Progenitor cell of endocrine pancreas (in vitro differentiated cells): ENCODE data around the gene ABCC1. TPM values are rescaled to one million over a fixed set of nuclear protein-coding genes. Genes with fewer than 3 reads are reported as not detected.

Source experiments
- DNase-seq: peaks from one replicate; pipeline ENCODE4 v3.0.0; 2021; ENCODE audit warnings: low spot score; ENCODE audit not compliant: unreplicated experiment
- H3K27ac Mint-ChIP-seq: 2 replicates; pipeline ENCODE4 v1.8.0; 2021; ENCODE audit warnings: mild to moderate bottlenecking, moderate library complexity, mixed read lengths
- H3K27me3 Mint-ChIP-seq: 2 replicates; pipeline ENCODE4 v1.8.0; 2021; ENCODE audit warnings: mixed read lengths
- H3K36me3 Mint-ChIP-seq: 2 replicates; pipeline ENCODE4 v1.8.0; 2022; ENCODE audit warnings: mixed read lengths; ENCODE audit not compliant: insufficient read depth
- H3K4me1 Mint-ChIP-seq: 2 replicates; pipeline ENCODE4 v1.8.0; 2021; ENCODE audit warnings: low read depth, mixed read lengths
- H3K4me3 Mint-ChIP-seq: 2 replicates; pipeline ENCODE4 v1.8.0; 2021; ENCODE audit warnings: low read depth, mild to moderate bottlenecking, moderate library complexity, mixed read lengths
- H3K9me3 Mint-ChIP-seq: 2 replicates; pipeline ENCODE4 v1.8.0; 2021; ENCODE audit warnings: low read depth, mixed read lengths
- total RNA-seq: library from RNA; stranded (reverse); gene quantifications from 2 replicates; pipeline ENCODE4 v1.2.1, GENCODE V29; 2021
- TF ChIP-seq, protein P1 (sequence below): fragments of 200-600 bp; sonication (generic); IDR thresholded peaks from one replicate; pipeline ENCODE4 v1.5.0; 2021; ENCODE audit warnings: antibody characterized with exemption, mild to moderate bottlenecking; ENCODE audit not compliant: unreplicated experiment

ABCC1 gene
- total RNA-seq, 1 donor from 2014 or later: 47.2 TPM

GRCh38 chr16:15958703-15959348 lies 9.4 kb downstream of the ABCC1 start:
- H3K4me1 Mint-ChIP-seq: no peaks in the 10 kb centered on the region
- H3K27ac Mint-ChIP-seq: peak overlapping the region; percentile 33
- TF ChIP-seq, protein P1, sequence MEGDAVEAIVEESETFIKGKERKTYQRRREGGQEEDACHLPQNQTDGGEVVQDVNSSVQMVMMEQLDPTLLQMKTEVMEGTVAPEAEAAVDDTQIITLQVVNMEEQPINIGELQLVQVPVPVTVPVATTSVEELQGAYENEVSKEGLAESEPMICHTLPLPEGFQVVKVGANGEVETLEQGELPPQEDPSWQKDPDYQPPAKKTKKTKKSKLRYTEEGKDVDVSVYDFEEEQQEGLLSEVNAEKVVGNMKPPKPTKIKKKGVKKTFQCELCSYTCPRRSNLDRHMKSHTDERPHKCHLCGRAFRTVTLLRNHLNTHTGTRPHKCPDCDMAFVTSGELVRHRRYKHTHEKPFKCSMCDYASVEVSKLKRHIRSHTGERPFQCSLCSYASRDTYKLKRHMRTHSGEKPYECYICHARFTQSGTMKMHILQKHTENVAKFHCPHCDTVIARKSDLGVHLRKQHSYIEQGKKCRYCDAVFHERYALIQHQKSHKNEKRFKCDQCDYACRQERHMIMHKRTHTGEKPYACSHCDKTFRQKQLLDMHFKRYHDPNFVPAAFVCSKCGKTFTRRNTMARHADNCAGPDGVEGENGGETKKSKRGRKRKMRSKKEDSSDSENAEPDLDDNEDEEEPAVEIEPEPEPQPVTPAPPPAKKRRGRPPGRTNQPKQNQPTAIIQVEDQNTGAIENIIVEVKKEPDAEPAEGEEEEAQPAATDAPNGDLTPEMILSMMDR: no peak
- H3K4me3 Mint-ChIP-seq: no peak overlapping the region
- H3K9me3 Mint-ChIP-seq: peaks cover 11% of the 10 kb centered on the region
- DNase-seq: no peak
- no peaks in the 10 kb centered on the region for H3K27me3 Mint-ChIP-seq
- peaks cover 8% of the 10 kb centered on the region for H3K36me3 Mint-ChIP-seq

DNA sequence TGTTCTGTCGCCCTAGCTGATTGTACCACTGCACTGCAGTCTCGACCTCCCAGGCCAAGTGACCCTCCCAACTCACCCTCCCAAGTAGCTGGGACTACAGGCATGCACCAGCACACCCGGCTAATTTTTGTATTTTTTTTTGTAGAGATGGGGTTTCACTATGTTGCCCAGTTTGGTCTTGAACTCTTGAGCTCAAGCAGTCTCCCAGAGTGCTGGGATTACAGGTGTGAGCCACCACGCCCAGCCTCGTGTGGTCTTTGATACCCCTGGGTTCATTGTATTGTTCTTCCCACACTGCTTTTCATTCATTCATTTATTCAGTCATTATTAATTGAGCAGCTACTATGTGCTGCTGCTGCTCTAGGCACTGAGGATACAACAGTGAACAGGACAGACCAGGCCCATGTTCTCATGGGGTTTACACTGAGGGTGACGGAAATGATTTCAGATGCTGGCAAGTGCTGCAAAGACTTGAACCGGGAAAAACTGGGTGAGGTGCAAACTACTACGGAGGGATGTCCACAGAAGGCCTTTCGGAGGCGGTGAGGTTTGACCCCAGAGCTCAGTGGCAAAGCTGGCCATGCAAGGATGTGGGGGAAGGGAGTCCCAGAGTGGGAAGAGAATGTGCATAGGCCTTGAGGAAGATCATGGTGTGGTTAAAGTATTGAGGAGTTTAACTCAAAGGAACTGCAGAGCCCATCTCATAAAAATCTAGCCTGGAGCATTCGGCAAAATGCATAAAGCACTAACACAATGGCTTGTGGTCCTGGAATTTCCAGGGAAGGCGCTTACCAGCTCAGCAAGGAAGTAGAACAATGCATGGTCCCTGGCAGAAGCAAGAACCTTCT lies 10.9 kb downstream of the ABCC1 start:
- Mint-ChIP-seq H3K27ac (no peak overlapping the region), H3K36me3 (peaks cover 8% of the 10 kb centered on the region)

GRCh38 chr16:15961060-15961511 lies 11.7 kb downstream of the ABCC1 start:
- Mint-ChIP-seq H3K36me3 (peaks cover 8% of the 10 kb centered on the region), H3K27ac (no peak overlapping the region), H3K4me1 (peaks cover 2% of the 10 kb centered on the region), H3K9me3 (peaks cover 11% of the 10 kb centered on the region), H3K4me3 (no peak overlapping the region), H3K27me3 (no peaks in the 10 kb centered on the region)
- no peak for DNase-seq
- TF ChIP-seq, protein P1: no peak

More for the DNA sequence above, 10.9 kb downstream of the ABCC1 start:
- Mint-ChIP-seq H3K4me3 (no peak overlapping the region), H3K27me3 (no peaks in the 10 kb centered on the region), H3K4me1 (no peaks in the 10 kb centered on the region), H3K9me3 (peaks cover 11% of the 10 kb centered on the region)
- DNase-seq: no peak
- TF ChIP-seq, protein P1: no peak

DNA sequence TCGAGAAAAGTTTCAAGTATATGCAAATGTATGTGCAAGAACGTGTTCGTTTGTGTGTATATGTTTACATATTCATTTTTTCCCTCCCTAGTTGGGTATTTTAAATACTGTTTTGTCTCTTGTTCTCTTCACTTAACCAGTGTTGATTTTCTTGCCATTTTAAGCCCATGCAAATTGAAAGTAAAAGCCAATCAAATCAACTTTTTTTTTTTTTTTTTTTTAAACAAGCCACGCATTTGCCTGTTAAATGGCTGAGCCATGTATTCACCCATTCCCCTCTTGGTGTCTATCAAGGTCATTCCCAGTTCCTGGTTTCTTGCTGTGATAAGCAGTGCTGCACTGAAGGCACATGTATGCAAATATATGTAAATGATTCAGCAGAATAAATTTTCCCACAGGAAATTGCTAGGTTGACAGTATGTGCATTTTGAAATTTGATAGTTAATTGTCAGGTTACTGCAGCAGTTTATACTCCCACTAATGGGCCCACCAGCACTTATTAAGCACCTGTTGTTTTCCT lies 12.2 kb downstream of the ABCC1 start:
- peaks cover 11% of the 10 kb centered on the region for H3K9me3 Mint-ChIP-seq
- H3K4me1 Mint-ChIP-seq: peaks cover 2% of the 10 kb centered on the region
- no peak overlapping the region for H3K27ac Mint-ChIP-seq
- H3K36me3 Mint-ChIP-seq: peaks cover 8% of the 10 kb centered on the region
- no peak for DNase-seq
- no peak overlapping the region for H3K4me3 Mint-ChIP-seq
- no peaks in the 10 kb centered on the region for H3K27me3 Mint-ChIP-seq
- TF ChIP-seq, protein P1: no peak

GRCh38 chr16:15963307-15963910 lies 14.0 kb downstream of the ABCC1 start:
- Mint-ChIP-seq H3K9me3 (peaks cover 11% of the 10 kb centered on the region), H3K27me3 (no peaks in the 10 kb centered on the region), H3K4me1 (peaks cover 5% of the 10 kb centered on the region), H3K4me3 (no peak overlapping the region), H3K27ac (no peak overlapping the region), H3K36me3 (peaks cover 8% of the 10 kb centered on the region)
- TF ChIP-seq, protein P1: no peak
- no peak for DNase-seq
